A549 (cell line): ENCODE measurements around the gene HIF1A. TPM values are rescaled to one million over a fixed set of nuclear protein-coding genes. Genes with fewer than 3 reads are reported as not detected.
A peak's percentile ranks its signal among the peaks of the same experiment; 100 is the strongest.
"Not testable (repeated sequence)": the region's sequence is repeated elsewhere in the genome, so short reads cannot be mapped to it uniquely, and the experiment has no call there.

ENCODE experiments used
- ATAC-seq, 2 experiments: fragments of 200-7000 bp in 1 of 2; fragments of >200 bp in 1 of 2; cut with Nextera tagmentation in 1 of 2; cut with Tn5 transposase in 1 of 2; 3 replicates each; pipeline versions ENCODE4 v1.8.0 to v1.9.1; 2018 to 2020; ENCODE audit warnings: mild to moderate bottlenecking in 1 of 2, moderate library complexity in 1 of 2
- CTCF ChIA-PET: fragments of 300-600 bp; sonication (Branson Sonifier 250); formaldehyde crosslinking; extraction: SDS; loops from one replicate; lab custom pipeline; 2021; ENCODE audit warnings: antibody characterized with exemption, inconsistent platforms; lab: Yijun Ruan, JAX
- POLR2A ChIA-PET: fragments of 350-600 bp; formaldehyde crosslinking; extraction: SDS; loops from one replicate; lab custom pipeline; 2021; ENCODE audit warnings: antibody characterized with exemption, inconsistent platforms; lab: Yijun Ruan, JAX
- DNase-seq, 2 experiments: peaks; one replicate each; pipeline versions ENCODE4 v3.0.0 to v3.0.0-alpha.2; 2011 to 2016; ENCODE audit warnings: low read depth in 1 of 2, low spot score in 1 of 2
- FAIRE-seq: peaks from 2 replicates; lab custom pipeline; 2011; peaks lifted over from hg19 to GRCh38; lab: Jason Lieb, UNC
- H3K27ac ChIP-seq, 2 experiments: fragments of >200 bp; sonication (Bioruptor Twin); formaldehyde crosslinking; 3 replicates each; pipeline ENCODE4 v1.5.1; 2016 to 2017
- H3K4me1 ChIP-seq: fragments of >200 bp; sonication (Bioruptor Twin); formaldehyde crosslinking; 3 replicates; pipeline ENCODE4 v1.6.1; 2016
- H3K4me2 ChIP-seq: fragments of >200 bp; sonication (Bioruptor Twin); formaldehyde crosslinking; 3 replicates; pipeline ENCODE4 v1.6.1; 2016
- H3K4me3 ChIP-seq: fragments of >200 bp; sonication (Bioruptor Twin); formaldehyde crosslinking; 3 replicates; pipeline ENCODE4 v1.5.1; 2016
- H3K9me3 ChIP-seq: fragments of >200 bp; sonication (Bioruptor Twin); formaldehyde crosslinking; 3 replicates; pipeline ENCODE4 v1.6.1; 2016
- BHLHE40 ChIP-seq: IDR thresholded peaks from 2 replicates; pipeline ENCODE4 v1.6.1; 2012; ENCODE audit warnings: low read depth, low read length, inconsistent platforms
- EHF ChIP-seq: fragments of 250-450 bp; sonication (Bioruptor Pico); IDR thresholded peaks from 2 replicates; pipeline ENCODE4 v1.5.0; 2020; ENCODE audit warnings: mild to moderate bottlenecking
- ESRRA ChIP-seq: fragments of 150-350 bp; IDR thresholded peaks from 2 replicates; pipeline ENCODE4 v1.6.1; 2014; ENCODE audit warnings: mild to moderate bottlenecking, low read length, borderline replicate concordance
- GATA3 ChIP-seq: IDR thresholded peaks from 2 replicates; pipeline ENCODE4 v1.6.1; 2012; ENCODE audit warnings: borderline replicate concordance
- HDAC2 ChIP-seq: fragments of 200-600 bp; sonication (generic); IDR thresholded peaks from 2 replicates; pipeline ENCODE4 v1.6.1; 2016
- HEYL ChIP-seq: fragments of 250-450 bp; sonication (Bioruptor Pico); IDR thresholded peaks from 2 replicates; pipeline ENCODE4 v1.8.0; 2021; ENCODE audit warnings: mild to moderate bottlenecking, moderate library complexity
- JUN ChIP-seq, 2 experiments: fragments of >200 bp; sonication (Bioruptor Twin); formaldehyde crosslinking; IDR thresholded peaks; 2 replicates in 1 of 2; 3 replicates in 1 of 2; pipeline ENCODE4 v1.6.1; 2016 to 2017
- KDM5A ChIP-seq: fragments of 200-600 bp; sonication (generic); IDR thresholded peaks from 2 replicates; pipeline ENCODE4 v1.6.1; 2016; ENCODE audit warnings: antibody characterized with exemption, mild to moderate bottlenecking
- MYC ChIP-seq: IDR thresholded peaks from 2 replicates; pipeline ENCODE4 v1.6.1; 2012; ENCODE audit warnings: mild to moderate bottlenecking, inconsistent platforms, low read length, improper control_type of control experiment, borderline replicate concordance
- POLR2A ChIP-seq: IDR thresholded peaks from 2 replicates; pipeline ENCODE4 v1.6.1; 2012; ENCODE audit warnings: mild to moderate bottlenecking, low read length
- POLR2AphosphoS2 ChIP-seq: conservative IDR thresholded peaks from 2 replicates; pipeline ENCODE4 v1.6.1; 2012; ENCODE audit warnings: low read length, improper control_type of control experiment, inconsistent platforms
- RFX5 ChIP-seq: fragments of 450-650 bp; IDR thresholded peaks from 2 replicates; pipeline ENCODE4 v1.7.1; 2014; ENCODE audit warnings: antibody characterized with exemption, mild to moderate bottlenecking, moderate library complexity
- SREBF2 ChIP-seq: fragments of 450-650 bp; IDR thresholded peaks from 2 replicates; pipeline ENCODE4 v1.6.1; 2014; ENCODE audit warnings: mild to moderate bottlenecking, moderate library complexity
- WGBS: methylation state at CpG from one replicate; pipeline ENCODE4 v1.1.6; 2017; ENCODE audit errors: missing lambda C conversion rate; 5-methylcytosine and 5-hydroxymethylcytosine counted together
- polyA plus RNA-seq, 4 experiments: library from polyadenylated mRNA; depleted of rRNA in 3 of 4; stranded (reverse); fragments of >200 nt; fragmentation: RNase III in 1 of 4; extraction: RNeasy Plus Mini Kit Qiagen cat#74134 plus additional on column Dnase treatment in 1 of 4; gene quantifications; 2 replicates in 3 of 4; 3 replicates in 1 of 4; pipeline ENCODE4 v1.2.3, GENCODE V29; 2011 to 2017
- TF ChIP-seq, protein P1 (sequence below): fragments of 450-650 bp; IDR thresholded peaks from 2 replicates; pipeline ENCODE4 v1.6.1; 2014; ENCODE audit warnings: antibody characterized with exemption
- TF ChIP-seq, protein P2 (sequence below): IDR thresholded peaks from 2 replicates; pipeline ENCODE4 v1.6.1; 2012
- TF ChIP-seq, protein P3 (sequence below): fragments of 200-600 bp; sonication (generic); IDR thresholded peaks from 2 replicates; pipeline ENCODE4 v1.6.1; 2016; ENCODE audit warnings: antibody characterized with exemption, mild to moderate bottlenecking, moderate library complexity
- TF ChIP-seq, protein P4 (sequence below): fragments of >200 bp; sonication (Bioruptor Twin); formaldehyde crosslinking; IDR thresholded peaks from 3 replicates; pipeline ENCODE4 v1.5.1; 2016
- TF ChIP-seq, protein P5 (sequence below): fragments of 250-450 bp; sonication (Bioruptor Pico); IDR thresholded peaks from 2 replicates; pipeline ENCODE4 v1.5.0; 2021; ENCODE audit warnings: mild to moderate bottlenecking, moderate library complexity, borderline replicate concordance

The HIF1A gene
- polyA plus RNA-seq, 2 of the 4 experiments (the other 2 are of a cell fraction): 284 to 391 TPM

DNA sequence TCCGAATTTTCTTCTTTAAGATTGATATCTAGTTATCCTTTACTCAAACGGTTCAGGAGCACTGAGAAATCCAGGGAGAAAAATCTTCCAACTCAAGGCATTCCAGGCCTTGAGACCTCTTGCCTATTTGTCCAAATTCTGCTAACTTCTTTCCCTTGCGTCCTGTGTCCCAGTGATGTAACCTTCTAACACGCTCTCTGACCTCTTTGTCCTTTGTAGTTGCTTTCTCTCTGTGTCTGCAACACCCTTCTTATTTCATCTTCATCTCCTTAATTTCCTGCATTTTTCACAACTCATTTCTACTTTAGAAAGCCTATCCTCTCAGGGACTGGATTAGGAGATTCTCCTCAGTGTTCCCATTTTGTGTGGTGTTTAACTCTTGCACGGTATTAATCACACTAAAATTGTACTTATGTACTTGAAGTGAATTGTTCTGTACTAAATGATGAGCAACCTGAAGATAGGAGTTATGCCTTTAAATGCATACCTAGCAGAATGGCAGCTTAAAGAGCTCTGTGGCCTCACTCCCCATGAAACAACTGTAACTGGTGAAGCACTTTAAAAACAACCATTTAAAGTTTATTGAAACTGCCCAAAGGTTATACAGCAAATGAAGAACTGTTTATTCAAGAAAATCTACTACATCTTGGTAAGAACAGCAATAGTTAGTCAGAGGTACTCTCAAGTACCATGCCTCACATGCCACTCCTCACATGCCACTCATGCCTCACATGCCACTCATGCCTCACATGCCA lies 59.5 kb downstream of the HIF1A start:
- ChIA-PET POLR2A (no interaction called here), CTCF (interaction anchor here (1.5 kb wide), 1 partner anchor 83 kb away, joined by 3 read pairs; no protein-coding TSS in a partner anchor)
- no peak overlapping the region for H3K4me2 ChIP-seq
- peaks cover 36% of the 10 kb centered on the region for H3K4me1 ChIP-seq
- TF ChIP-seq POLR2A (no peak), POLR2AphosphoS2 (0 out of 2 replicates have a peak, but pooled peaks have one; percentile 45), JUN (IDR thresholded peaks at IDR 0.05) (0 out of 5 replicates have a peak, but pooled peaks of 1 of the 2 experiments have one; percentile 5)
- H3K27ac ChIP-seq: peak overlapping the region; percentile 34 to 48; a peak in 4 of 6 replicates
- DNase-seq (no peak), ATAC-seq (peak in 1 of 2 experiments; percentile 16; a peak in 1 of 6 replicates), FAIRE-seq (no peak)
- H3K4me3 ChIP-seq: no peak overlapping the region
- WGBS: 74% methylated on average over 5 of the region's 5 CpGs
- H3K9me3 ChIP-seq: no peaks in the 10 kb centered on the region

DNA sequence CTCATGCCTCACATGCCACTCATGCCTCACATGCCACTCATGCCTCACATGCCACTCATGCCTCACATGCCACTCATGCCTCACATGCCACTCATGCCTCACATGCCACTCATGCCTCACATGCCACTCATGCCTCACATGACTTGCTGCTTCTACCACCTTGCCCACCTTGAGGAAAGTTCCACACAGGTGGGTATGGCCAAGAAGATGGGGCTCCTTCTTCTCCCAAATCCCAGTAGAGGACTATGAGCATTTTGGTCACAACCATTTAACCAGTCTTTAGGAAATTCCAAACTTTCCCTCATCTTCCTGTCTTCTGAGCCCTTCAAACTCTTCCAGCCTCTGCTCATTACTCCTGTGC lies 60.0 kb downstream of the HIF1A start:
- POLR2A ChIA-PET, FAIRE-seq: not testable (repeated sequence)

DNA sequence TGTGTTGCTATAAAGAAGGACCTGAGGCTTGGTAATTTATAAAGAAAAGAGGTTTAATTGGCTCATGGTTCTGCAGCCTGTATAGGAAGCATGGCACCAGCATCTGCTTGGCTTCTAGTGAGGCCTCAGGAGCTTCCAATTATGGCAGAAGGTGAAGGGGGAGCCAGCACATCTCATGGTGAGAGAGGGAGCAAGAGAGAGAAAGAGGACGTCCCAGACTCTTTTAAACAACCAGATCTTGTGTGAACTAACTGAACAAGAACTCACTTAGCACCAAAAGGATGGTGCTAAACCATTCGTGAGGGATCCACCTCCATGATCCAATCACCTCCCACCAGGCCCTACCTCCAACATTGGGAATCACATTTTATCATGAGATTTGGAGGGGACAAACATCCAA lies 60.8 kb downstream of the HIF1A start:
- DNase-seq (no peak), ATAC-seq (no peak; a peak in 1 of 6 replicates), FAIRE-seq (no peak)
- Histone ChIP-seq H3K4me2 (no peak overlapping the region), H3K4me1 (peaks cover 28% of the 10 kb centered on the region), H3K4me3 (no peak overlapping the region), H3K27ac (peak overlapping the region in 1 of 2 experiments; percentile 48; a peak in 2 of 6 replicates), H3K9me3 (no peaks in the 10 kb centered on the region)
- 79% methylated on average over 2 of the region's 2 CpGs for WGBS
- POLR2A ChIA-PET: no interaction called here
- TF ChIP-seq KDM5A: no peak
- TF ChIP-seq, protein P1, sequence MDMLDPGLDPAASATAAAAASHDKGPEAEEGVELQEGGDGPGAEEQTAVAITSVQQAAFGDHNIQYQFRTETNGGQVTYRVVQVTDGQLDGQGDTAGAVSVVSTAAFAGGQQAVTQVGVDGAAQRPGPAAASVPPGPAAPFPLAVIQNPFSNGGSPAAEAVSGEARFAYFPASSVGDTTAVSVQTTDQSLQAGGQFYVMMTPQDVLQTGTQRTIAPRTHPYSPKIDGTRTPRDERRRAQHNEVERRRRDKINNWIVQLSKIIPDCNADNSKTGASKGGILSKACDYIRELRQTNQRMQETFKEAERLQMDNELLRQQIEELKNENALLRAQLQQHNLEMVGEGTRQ: no peak
- no peak for TF ChIP-seq EHF (CRISPR knock-in tag)
- no peak for TF ChIP-seq HEYL (CRISPR knock-in tag)
- no peak for TF ChIP-seq SREBF2
- CTCF ChIA-PET: interaction anchor here (1.1 kb wide), 1 partner anchor 196 kb away, joined by 4 read pairs; no protein-coding TSS in a partner anchor

More for the DNA sequence above, 60.0 kb downstream of the HIF1A start:
- peaks cover 30% of the 10 kb centered on the region for H3K4me1 ChIP-seq
- DNase-seq, H3K9me3 ChIP-seq, H3K4me2 ChIP-seq, ATAC-seq, H3K4me3 ChIP-seq: not testable (repeated sequence)
- H3K27ac ChIP-seq: peak overlapping the region; percentile 22 to 48; a peak in 3 of 6 replicates
- peak; percentile 86; the same call in 1 of the 2 replicates for TF ChIP-seq GATA3
- TF ChIP-seq JUN (IDR thresholded peaks at IDR 0.05): 0 out of 5 replicates have a peak, but pooled peaks of 1 of the 2 experiments have one; percentile 3
- TF ChIP-seq, protein P2, sequence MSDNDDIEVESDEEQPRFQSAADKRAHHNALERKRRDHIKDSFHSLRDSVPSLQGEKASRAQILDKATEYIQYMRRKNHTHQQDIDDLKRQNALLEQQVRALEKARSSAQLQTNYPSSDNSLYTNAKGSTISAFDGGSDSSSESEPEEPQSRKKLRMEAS: 0 out of 2 replicates have a peak, but pooled peaks have one; percentile 55
- CTCF ChIA-PET: interaction anchor here (1.5 kb wide), 1 partner anchor 82 kb away, joined by 3 read pairs; no protein-coding TSS in a partner anchor

DNA sequence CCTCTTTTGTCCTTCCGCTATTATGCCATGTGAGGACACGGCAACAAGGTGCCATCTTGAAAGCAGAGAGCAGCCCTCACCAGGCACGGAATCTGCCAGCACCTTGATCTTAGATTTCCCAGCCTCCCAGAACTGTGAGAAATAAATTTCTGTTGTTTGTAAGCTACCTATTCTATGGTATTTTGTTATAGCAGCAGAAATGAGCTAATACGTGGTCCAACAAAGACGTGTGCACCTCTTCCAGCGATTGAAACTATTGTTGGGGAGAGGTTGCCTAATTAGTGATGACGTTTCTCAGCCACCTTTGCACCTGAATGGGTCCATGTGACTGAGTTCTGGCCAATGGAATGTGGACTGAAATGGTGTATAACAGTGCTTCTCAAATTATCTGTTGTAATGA lies 64.6 kb downstream of the HIF1A start:
- ATAC-seq (no peak), DNase-seq (no peak), FAIRE-seq (no peak)
- Histone ChIP-seq H3K4me3 (no peak overlapping the region), H3K27ac (no peak overlapping the region), H3K9me3 (no peaks in the 10 kb centered on the region), H3K4me2 (no peak overlapping the region), H3K4me1 (peaks cover 20% of the 10 kb centered on the region)
- POLR2A ChIA-PET: no interaction called here
- CTCF ChIA-PET: no interaction called here
- 89% methylated on average over 7 of the region's 7 CpGs for WGBS
- no peak for TF ChIP-seq MYC
- TF ChIP-seq ESRRA: no peak
- TF ChIP-seq, protein P3, sequence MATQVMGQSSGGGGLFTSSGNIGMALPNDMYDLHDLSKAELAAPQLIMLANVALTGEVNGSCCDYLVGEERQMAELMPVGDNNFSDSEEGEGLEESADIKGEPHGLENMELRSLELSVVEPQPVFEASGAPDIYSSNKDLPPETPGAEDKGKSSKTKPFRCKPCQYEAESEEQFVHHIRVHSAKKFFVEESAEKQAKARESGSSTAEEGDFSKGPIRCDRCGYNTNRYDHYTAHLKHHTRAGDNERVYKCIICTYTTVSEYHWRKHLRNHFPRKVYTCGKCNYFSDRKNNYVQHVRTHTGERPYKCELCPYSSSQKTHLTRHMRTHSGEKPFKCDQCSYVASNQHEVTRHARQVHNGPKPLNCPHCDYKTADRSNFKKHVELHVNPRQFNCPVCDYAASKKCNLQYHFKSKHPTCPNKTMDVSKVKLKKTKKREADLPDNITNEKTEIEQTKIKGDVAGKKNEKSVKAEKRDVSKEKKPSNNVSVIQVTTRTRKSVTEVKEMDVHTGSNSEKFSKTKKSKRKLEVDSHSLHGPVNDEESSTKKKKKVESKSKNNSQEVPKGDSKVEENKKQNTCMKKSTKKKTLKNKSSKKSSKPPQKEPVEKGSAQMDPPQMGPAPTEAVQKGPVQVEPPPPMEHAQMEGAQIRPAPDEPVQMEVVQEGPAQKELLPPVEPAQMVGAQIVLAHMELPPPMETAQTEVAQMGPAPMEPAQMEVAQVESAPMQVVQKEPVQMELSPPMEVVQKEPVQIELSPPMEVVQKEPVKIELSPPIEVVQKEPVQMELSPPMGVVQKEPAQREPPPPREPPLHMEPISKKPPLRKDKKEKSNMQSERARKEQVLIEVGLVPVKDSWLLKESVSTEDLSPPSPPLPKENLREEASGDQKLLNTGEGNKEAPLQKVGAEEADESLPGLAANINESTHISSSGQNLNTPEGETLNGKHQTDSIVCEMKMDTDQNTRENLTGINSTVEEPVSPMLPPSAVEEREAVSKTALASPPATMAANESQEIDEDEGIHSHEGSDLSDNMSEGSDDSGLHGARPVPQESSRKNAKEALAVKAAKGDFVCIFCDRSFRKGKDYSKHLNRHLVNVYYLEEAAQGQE: no peak
- TF ChIP-seq BHLHE40: no peak
- TF ChIP-seq HEYL (CRISPR knock-in tag): no peak
- TF ChIP-seq, protein P4, sequence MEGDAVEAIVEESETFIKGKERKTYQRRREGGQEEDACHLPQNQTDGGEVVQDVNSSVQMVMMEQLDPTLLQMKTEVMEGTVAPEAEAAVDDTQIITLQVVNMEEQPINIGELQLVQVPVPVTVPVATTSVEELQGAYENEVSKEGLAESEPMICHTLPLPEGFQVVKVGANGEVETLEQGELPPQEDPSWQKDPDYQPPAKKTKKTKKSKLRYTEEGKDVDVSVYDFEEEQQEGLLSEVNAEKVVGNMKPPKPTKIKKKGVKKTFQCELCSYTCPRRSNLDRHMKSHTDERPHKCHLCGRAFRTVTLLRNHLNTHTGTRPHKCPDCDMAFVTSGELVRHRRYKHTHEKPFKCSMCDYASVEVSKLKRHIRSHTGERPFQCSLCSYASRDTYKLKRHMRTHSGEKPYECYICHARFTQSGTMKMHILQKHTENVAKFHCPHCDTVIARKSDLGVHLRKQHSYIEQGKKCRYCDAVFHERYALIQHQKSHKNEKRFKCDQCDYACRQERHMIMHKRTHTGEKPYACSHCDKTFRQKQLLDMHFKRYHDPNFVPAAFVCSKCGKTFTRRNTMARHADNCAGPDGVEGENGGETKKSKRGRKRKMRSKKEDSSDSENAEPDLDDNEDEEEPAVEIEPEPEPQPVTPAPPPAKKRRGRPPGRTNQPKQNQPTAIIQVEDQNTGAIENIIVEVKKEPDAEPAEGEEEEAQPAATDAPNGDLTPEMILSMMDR: no peak
- no peak for TF ChIP-seq SREBF2
- TF ChIP-seq, protein P1: no peak
- TF ChIP-seq HDAC2: no peak
- TF ChIP-seq, protein P5, sequence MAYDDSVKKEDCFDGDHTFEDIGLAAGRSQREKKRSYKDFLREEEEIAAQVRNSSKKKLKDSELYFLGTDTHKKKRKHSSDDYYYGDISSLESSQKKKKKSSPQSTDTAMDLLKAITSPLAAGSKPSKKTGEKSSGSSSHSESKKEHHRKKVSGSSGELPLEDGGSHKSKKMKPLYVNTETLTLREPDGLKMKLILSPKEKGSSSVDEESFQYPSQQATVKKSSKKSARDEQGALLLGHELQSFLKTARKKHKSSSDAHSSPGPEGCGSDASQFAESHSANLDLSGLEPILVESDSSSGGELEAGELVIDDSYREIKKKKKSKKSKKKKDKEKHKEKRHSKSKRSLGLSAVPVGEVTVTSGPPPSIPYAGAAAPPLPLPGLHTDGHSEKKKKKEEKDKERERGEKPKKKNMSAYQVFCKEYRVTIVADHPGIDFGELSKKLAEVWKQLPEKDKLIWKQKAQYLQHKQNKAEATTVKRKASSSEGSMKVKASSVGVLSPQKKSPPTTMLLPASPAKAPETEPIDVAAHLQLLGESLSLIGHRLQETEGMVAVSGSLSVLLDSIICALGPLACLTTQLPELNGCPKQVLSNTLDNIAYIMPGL (CRISPR knock-in tag): no peak
- TF ChIP-seq RFX5: no peak
- no peak for TF ChIP-seq POLR2AphosphoS2
